Liver (tissue), 9 donors: ENCODE data around the gene SPON2. TPM values are rescaled to one million over a fixed set of nuclear protein-coding genes. Genes with fewer than 3 reads are reported as not detected.

Experiments used
- DNase-seq: peaks from one replicate; pipeline ENCODE4 v3.0.0-alpha.2; 2017; ENCODE audit warnings: low spot score
- H3K27ac ChIP-seq, 2 donors: one replicate each; pipeline ENCODE4 v1.7.0; 2013; ENCODE audit warnings: inconsistent platforms in 2 of 2, low read length in 2 of 2, control low read depth in 1 of 2, low read depth in 1 of 2, mild to moderate bottlenecking in 1 of 2
- H3K27me3 ChIP-seq, 4 donors: one replicate each; pipeline versions ENCODE4 v1.6.1 to v1.7.0; 2013; ENCODE audit warnings: low read length in 3 of 4, inconsistent platforms in 1 of 4, mild to moderate bottlenecking in 1 of 4, moderate library complexity in 1 of 4; ENCODE audit not compliant: control insufficient read depth in 4 of 4, insufficient read depth in 4 of 4
- H3K36me3 ChIP-seq, 4 donors: one replicate each; pipeline versions ENCODE4 v1.6.1 to v1.7.0; 2013; ENCODE audit warnings: low read length in 3 of 4, mild to moderate bottlenecking in 3 of 4, low read depth in 1 of 4, moderate library complexity in 1 of 4; ENCODE audit not compliant: control insufficient read depth in 4 of 4, insufficient read depth in 3 of 4
- H3K4me1 ChIP-seq, 4 donors: one replicate each; pipeline versions ENCODE4 v1.6.1 to v1.7.0; 2013; ENCODE audit warnings: low read length in 3 of 4, mild to moderate bottlenecking in 3 of 4, moderate library complexity in 1 of 4; ENCODE audit not compliant: control insufficient read depth in 4 of 4, insufficient read depth in 4 of 4
- H3K4me3 ChIP-seq, 3 donors: one replicate each; pipeline versions ENCODE4 v1.6.1 to v1.7.0; 2013; ENCODE audit warnings: low read length in 3 of 3, control low read depth in 1 of 3, low read depth in 1 of 3, mild to moderate bottlenecking in 1 of 3
- H3K9ac ChIP-seq, 2 donors: one replicate each; pipeline ENCODE4 v1.7.0; 2013; ENCODE audit warnings: low read length in 2 of 2, mild to moderate bottlenecking in 2 of 2, moderate library complexity in 2 of 2, control low read depth in 1 of 2, low read depth in 1 of 2
- H3K9me3 ChIP-seq, 4 donors: one replicate each; pipeline versions ENCODE4 v1.6.1 to v1.7.0; 2013; ENCODE audit warnings: low read length in 3 of 4; ENCODE audit not compliant: control insufficient read depth in 4 of 4
- ATF3 ChIP-seq: IDR thresholded peaks from 2 replicates; pipeline ENCODE4 v1.6.1; 2016; ENCODE audit warnings: antibody characterized with exemption
- CTCF ChIP-seq: fragments of 150-350 bp; IDR thresholded peaks from 2 replicates; pipeline ENCODE4 v1.5.1; 2017; ENCODE audit warnings: improper control_type of control experiment, low read depth, low read length; ENCODE audit not compliant: missing input control
- EGR1 ChIP-seq, 2 donors: IDR thresholded peaks; 2 replicates each; pipeline ENCODE4 v1.6.1; 2016 to 2018; ENCODE audit warnings: antibody characterized with exemption in 2 of 2, low read depth in 2 of 2
- FOXA1 ChIP-seq: IDR thresholded peaks from 2 replicates; pipeline ENCODE4 v1.6.1; 2016; ENCODE audit warnings: antibody characterized with exemption
- FOXA2 ChIP-seq: IDR thresholded peaks from 2 replicates; pipeline ENCODE4 v1.6.1; 2016; ENCODE audit warnings: antibody characterized with exemption
- GABPA ChIP-seq, 2 donors: IDR thresholded peaks in 1 of 2; conservative IDR thresholded peaks in 1 of 2; 2 replicates each; pipeline ENCODE4 v1.6.1; 2016; ENCODE audit warnings: antibody characterized with exemption in 2 of 2, mild to moderate bottlenecking in 1 of 2, moderate library complexity in 1 of 2
- HNF4A ChIP-seq, 2 donors: conservative IDR thresholded peaks; 2 replicates each; pipeline ENCODE4 v1.6.1; 2016; ENCODE audit warnings: antibody characterized with exemption in 2 of 2, mild to moderate bottlenecking in 2 of 2
- HNF4G ChIP-seq: IDR thresholded peaks from 2 replicates; pipeline ENCODE4 v1.6.1; 2016; ENCODE audit warnings: antibody characterized with exemption
- JUND ChIP-seq, 2 donors: IDR thresholded peaks; 2 replicates each; pipeline ENCODE4 v1.6.1; 2016; ENCODE audit warnings: antibody characterized with exemption in 2 of 2
- MAX ChIP-seq: IDR thresholded peaks from 2 replicates; pipeline ENCODE4 v1.6.1; 2016; ENCODE audit warnings: antibody characterized with exemption
- NR2F2 ChIP-seq: IDR thresholded peaks from 2 replicates; pipeline ENCODE4 v1.6.1; 2016; ENCODE audit warnings: antibody characterized with exemption
- RAD21 ChIP-seq, 2 donors: IDR thresholded peaks; 2 replicates each; pipeline ENCODE4 v1.6.1; 2016; ENCODE audit warnings: antibody characterized with exemption in 2 of 2, mild to moderate bottlenecking in 2 of 2
- REST ChIP-seq: IDR thresholded peaks from 2 replicates; pipeline ENCODE4 v1.6.1; 2016; ENCODE audit warnings: antibody characterized with exemption, mild to moderate bottlenecking
- RXRA ChIP-seq, 2 donors: IDR thresholded peaks; 2 replicates each; pipeline ENCODE4 v1.6.1; 2017 to 2018; ENCODE audit warnings: antibody characterized with exemption in 2 of 2, mild to moderate bottlenecking in 1 of 2
- SP1 ChIP-seq: IDR thresholded peaks from 2 replicates; pipeline ENCODE4 v1.6.1; 2018; ENCODE audit warnings: antibody characterized with exemption, mild to moderate bottlenecking
- TAF1 ChIP-seq: conservative IDR thresholded peaks from 2 replicates; pipeline ENCODE4 v1.6.1; 2016; ENCODE audit warnings: antibody characterized with exemption, mild to moderate bottlenecking
- YY1 ChIP-seq: IDR thresholded peaks from 2 replicates; pipeline ENCODE4 v1.6.1; 2016; ENCODE audit warnings: antibody characterized with exemption, mild to moderate bottlenecking
- ZBTB33 ChIP-seq: IDR thresholded peaks from 2 replicates; pipeline ENCODE4 v1.6.1; 2016; ENCODE audit warnings: antibody characterized with exemption
- WGBS: extraction: QIAGEN DNeasy Blood & Tissue Kit; methylation state at CpG from one replicate; pipeline ENCODE4 v1.1.7; 2013; 5-methylcytosine and 5-hydroxymethylcytosine counted together
- polyA plus RNA-seq, 2 donors: library from polyadenylated mRNA; stranded (reverse) in 1 of 2; unstranded in 1 of 2; fragments of 200-250 nt in 1 of 2; fragments of >200 nt in 1 of 2; fragmentation: Nextera tagmentation in 1 of 2; extraction: Ambion mirVana in 1 of 2; gene quantifications; one replicate each; pipeline versions ENCODE4 v1.2.1 to v1.2.3, GENCODE V29; 2013 to 2015
- total RNA-seq, 2 donors: library from RNA; depleted of rRNA; stranded (reverse); fragments of >200 nt; gene quantifications; one replicate each; pipeline ENCODE4 v1.2.3, GENCODE V29; 2014
- donor health status: healthy.
- donor health status: healthy.
- donor health status: healthy.
- donor health status: healthy.
- donor health status: healthy.

SPON2 gene
- total and polyA plus RNA-seq, 4 donors = 35.7 to 80.3 (median 72.3) TPM

- TF ChIP-seq ATF3 (peak; percentile 77), REST (peak; percentile 91), NR2F2 (peak; percentile 82), FOXA1 (no peak), JUND (IDR thresholded peaks at IDR 0.05) (peak; percentile 95 to 99), RXRA (IDR thresholded peaks at IDR 0.05) (peak; percentile 41 to 61), SP1 (peak; percentile 29), EGR1 (IDR thresholded peaks at IDR 0.05; ENCODE audit: low read depth in 2 of 2) (no peak), TAF1 (no peak), CTCF (no peak), YY1 (peak; percentile 70), HNF4A (conservative IDR thresholded peaks at IDR 0.05) (peak; percentile 15 to 26), MAX (no peak), FOXA2 (no peak), GABPA (IDR thresholded peaks at IDR 0.05 in 1 of 2, conservative IDR thresholded peaks at IDR 0.05 in 1 of 2) (no peak), HNF4G (no peak), ZBTB33 (no peak), RAD21 (IDR thresholded peaks at IDR 0.05) (peak; percentile 34 to 58)
- Histone ChIP-seq H3K9me3 (no peaks in the 10 kb centered on the region), H3K27me3 (no peaks in the 10 kb centered on the region), H3K4me3 (no peak overlapping the region), H3K9ac (no peak overlapping the region), H3K36me3 (peaks cover 0 to 3% (median 1%) of the 10 kb centered on the region in 4 donors), H3K4me1 (peaks cover 11 to 24% (median 16%) of the 10 kb centered on the region in 4 donors), H3K27ac (peak overlapping the region; percentile 86 to 93)
- 43% methylated on average over 4 of the region's 4 CpGs for WGBS
- DNase-seq = peak; percentile 33
Measured at GRCh38 chr4:1192091-1192492, 19.7 kb upstream of the SPON2 start.
